CD4-positive, alpha-beta T cell treated with Interleukin-21 for 1 hour (primary cell): ENCODE measurements around the gene IRF8.
A peak's percentile ranks its signal among the peaks of the same experiment; 100 is the strongest.
"Not testable (repeated sequence)": the region's sequence is repeated elsewhere in the genome, so short reads cannot be mapped to it uniquely, and the experiment has no call there.

Source experiments
- DNase-seq: peaks from one replicate; pipeline ENCODE4 v3.0.0-alpha.2; 2020

The IRF8 gene

GRCh38 chr16:85868495-85868894 lies 30.5 kb upstream of the IRF8 start:
- DNase-seq: no peak

GRCh38 chr16:85869206-85869605 lies 29.8 kb upstream of the IRF8 start:
- DNase-seq: no peak

GRCh38 chr16:85869785-85870558 lies 29.0 kb upstream of the IRF8 start:
- no peak for DNase-seq

GRCh38 chr16:85871756-85872155 lies 27.2 kb upstream of the IRF8 start:
- no peak for DNase-seq

GRCh38 chr16:85872734-85873133 lies 26.2 kb upstream of the IRF8 start:
- no peak for DNase-seq

- no peak for DNase-seq
Observed at GRCh38 chr16:85873153-85873552, 25.8 kb upstream of the IRF8 start.

GRCh38 chr16:85874031-85874430 lies 24.9 kb upstream of the IRF8 start:
- DNase-seq: not testable (repeated sequence)

GRCh38 chr16:85878407-85878806 lies 20.6 kb upstream of the IRF8 start:
- DNase-seq: no peak

- no peak for DNase-seq
Observed at GRCh38 chr16:85878875-85879274, 20.1 kb upstream of the IRF8 start.

GRCh38 chr16:85879549-85879948 lies 19.4 kb upstream of the IRF8 start:
- DNase-seq: no peak

- no peak for DNase-seq
Observed at GRCh38 chr16:85879975-85880831, 18.8 kb upstream of the IRF8 start.

GRCh38 chr16:85880861-85881260 lies 18.1 kb upstream of the IRF8 start:
- DNase-seq: no peak

- no peak for DNase-seq
Observed at GRCh38 chr16:85881436-85881835, 17.5 kb upstream of the IRF8 start.

- DNase-seq: no peak
Observed at GRCh38 chr16:85882181-85882810, 16.7 kb upstream of the IRF8 start.

- DNase-seq: no peak
Observed at GRCh38 chr16:85883813-85884212, 15.1 kb upstream of the IRF8 start.

- DNase-seq: no peak
Observed at GRCh38 chr16:85884808-85885463, 14.0 kb upstream of the IRF8 start.

- no peak for DNase-seq
Observed at GRCh38 chr16:85885537-85885936, 13.4 kb upstream of the IRF8 start.

GRCh38 chr16:85888405-85889331 lies 10.3 kb upstream of the IRF8 start:
- peak; percentile 17 for DNase-seq

GRCh38 chr16:85891033-85891775 lies 7.8 kb upstream of the IRF8 start:
- no peak for DNase-seq

- DNase-seq: no peak
Observed at GRCh38 chr16:85891776-85892166, 7.2 kb upstream of the IRF8 start.

- no peak for DNase-seq
Observed at GRCh38 chr16:85892760-85893159, 6.2 kb upstream of the IRF8 start.
